Measurements from ENCODE around the gene NFATC2.

GRCh38 chr20:51500936-51501335 lies 41.6 kb downstream of the NFATC2 start:
- TF ChIP-seq EZH2 (IDR thresholded peaks at IDR 0.05; ENCODE audit: low read depth): no peak
- no peak for TF ChIP-seq CTCF (conservative IDR thresholded peaks at IDR 0.05)

Measured in PC-9 (cell line).